ENCODE measurements around the gene GALNT12. TPM values are rescaled to one million over a fixed set of nuclear protein-coding genes. Genes with fewer than 3 reads are reported as not detected.

GALNT12 gene
- total RNA-seq, 4 donors from 2014 or later, result 0.55 to 1.6 (median 1.1) TPM

GRCh38 chr9:98801969-98802371, 5.5 kb upstream of the GALNT12 start:
- H3K9me3 ChIP-seq, result no peaks in the 10 kb centered on the region
- H3K36me3 ChIP-seq, result no peaks in the 10 kb centered on the region
- peaks cover 0 to under 1% of the 10 kb centered on the region in 2 donors for H3K4me1 ChIP-seq
- H3K27ac ChIP-seq, result no peak overlapping the region
- in situ Hi-C loops (cut with MboI; ENCODE audit: low sequenced_read_pairs in 4 of 4) (no loop called here), intact Hi-C loops (cut with DNase I; ENCODE audit: low total_unique reads) (no loop called here)
- no peak for TF ChIP-seq CTCF (IDR thresholded peaks at IDR 0.05 in 4 of 5, conservative IDR thresholded peaks at IDR 0.05 in 1 of 5)
- TF ChIP-seq POLR2A (IDR thresholded peaks at IDR 0.05), result no peak
- DNase-seq (no peak), ATAC-seq (no peak)
- H3K27me3 ChIP-seq, result no peaks in the 10 kb centered on the region
- no peak overlapping the region for H3K4me3 ChIP-seq

- H3K36me3 ChIP-seq, result no peaks in the 10 kb centered on the region
- no peak for DNase-seq
- H3K4me3 ChIP-seq, result no peak overlapping the region
- peaks cover 6 to 7% of the 10 kb centered on the region in 2 donors for H3K4me1 ChIP-seq
- in situ Hi-C loops (cut with MboI; ENCODE audit: low sequenced_read_pairs in 4 of 4) (no loop called here), intact Hi-C loops (cut with DNase I; ENCODE audit: low total_unique reads) (no loop called here)
- peaks cover 7 to 9% (median 9%) of the 10 kb centered on the region in 3 donors for H3K27me3 ChIP-seq
- TF ChIP-seq CTCF (IDR thresholded peaks at IDR 0.05 in 4 of 5, conservative IDR thresholded peaks at IDR 0.05 in 1 of 5), result no peak
- TF ChIP-seq POLR2A (IDR thresholded peaks at IDR 0.05), result no peak
- no peaks in the 10 kb centered on the region for H3K9me3 ChIP-seq
- ATAC-seq, result no peak
- H3K27ac ChIP-seq, result no peak overlapping the region
These were observed 3.4 kb upstream of the GALNT12 start for GRCh38 chr9:98804083-98804482.

- no peak for DNase-seq
- no peaks in the 10 kb centered on the region for H3K36me3 ChIP-seq
- H3K4me3 ChIP-seq, result no peak overlapping the region
- no peaks in the 10 kb centered on the region for H3K9me3 ChIP-seq
- intact Hi-C loops (cut with DNase I; ENCODE audit: low total_unique reads) (no loop called here), in situ Hi-C loops (cut with MboI; ENCODE audit: low sequenced_read_pairs in 4 of 4) (no loop called here)
- H3K4me1 ChIP-seq, result peaks cover 6 to 7% of the 10 kb centered on the region in 2 donors
- TF ChIP-seq POLR2A (IDR thresholded peaks at IDR 0.05), result no peak
- no peak for TF ChIP-seq CTCF (IDR thresholded peaks at IDR 0.05 in 4 of 5, conservative IDR thresholded peaks at IDR 0.05 in 1 of 5)
- ATAC-seq, result no peak
- H3K27me3 ChIP-seq, result peaks cover 16 to 21% (median 20%) of the 10 kb centered on the region in 3 donors
- no peak overlapping the region for H3K27ac ChIP-seq
These were observed 1.8 kb upstream of the GALNT12 start for GRCh38 chr9:98805506-98806272.

GRCh38 chr9:98806394-98807035, 955 bp upstream of the GALNT12 start:
- no peaks in the 10 kb centered on the region for H3K36me3 ChIP-seq
- H3K27ac ChIP-seq, result no peak overlapping the region
- no peak for DNase-seq
- in situ Hi-C loops (cut with MboI; ENCODE audit: low sequenced_read_pairs in 4 of 4) (no loop called here), intact Hi-C loops (cut with DNase I; ENCODE audit: low total_unique reads) (no loop called here)
- no peak overlapping the region for H3K4me3 ChIP-seq
- TF ChIP-seq POLR2A (IDR thresholded peaks at IDR 0.05) (no peak), CTCF (IDR thresholded peaks at IDR 0.05 in 4 of 5, conservative IDR thresholded peaks at IDR 0.05 in 1 of 5) (no peak)
- peaks cover 6 to 7% of the 10 kb centered on the region in 2 donors for H3K4me1 ChIP-seq
- ATAC-seq, result no peak
- H3K9me3 ChIP-seq, result no peaks in the 10 kb centered on the region
- H3K27me3 ChIP-seq, result peaks cover 16 to 21% (median 20%) of the 10 kb centered on the region in 3 donors

Measured in gastrocnemius medialis (tissue), 4 donors.